Motor neuron (in vitro differentiated cells): Measurements from ENCODE around the gene KRTAP2-4. TPM values are rescaled to one million over a fixed set of nuclear protein-coding genes. Genes with fewer than 3 reads are reported as not detected.
"Not testable (repeated sequence)": the region's sequence is repeated elsewhere in the genome, so short reads cannot be mapped to it uniquely, and the experiment has no call there.

ENCODE experiments used
- ATAC-seq, 8 experiments: fragments of 200-7000 bp; cut with Tn5 transposase; replicated peaks in 6 of 8; 2 replicates each; pipeline ENCODE4 v1.8.0; 2021; ENCODE audit warnings: mild to moderate bottlenecking in 8 of 8, moderate library complexity in 8 of 8
- H3K27ac ChIP-seq, 2 donors: fragments of 250-450 bp; sonication (Bioruptor Pico); 2 replicates each; pipeline ENCODE4 v1.9.0; 2021; ENCODE audit warnings: antibody characterized with exemption in 2 of 2, mild to moderate bottlenecking in 2 of 2, moderate library complexity in 1 of 2
- H3K4me1 ChIP-seq, 2 donors: fragments of 250-450 bp; sonication (Bioruptor Pico); replicated peaks in 1 of 2; 2 replicates each; pipeline ENCODE4 v1.6.1; 2021; ENCODE audit warnings: antibody characterized with exemption in 2 of 2, mild to moderate bottlenecking in 2 of 2, moderate library complexity in 1 of 2
- H3K4me3 ChIP-seq, 5 donors: fragments of 250-450 bp; sonication (Bioruptor Pico); 2 replicates each; pipeline ENCODE4 v1.9.0; 2021; ENCODE audit warnings: antibody characterized with exemption in 5 of 5, mild to moderate bottlenecking in 5 of 5, moderate library complexity in 4 of 5
- WGBS, 10 experiments: fragments of 450-650 bp; shearing (Covaris generic); methylation state at CpG; one replicate each; pipeline ENCODE4 v1.0.0; 2022; 5-methylcytosine and 5-hydroxymethylcytosine counted together
- in situ Hi-C, 9 experiments: fragments of 400-800 bp; cut with MboI; loops; one replicate each; pipeline ENCODE4 v1.15.0; 2021; ENCODE audit warnings: low sequenced_read_pairs in 9 of 9, low pct_unique_long_range_greater_than_20kb in 2 of 9; ENCODE audit not compliant: unreplicated experiment in 9 of 9
- total RNA-seq, 8 experiments: library from RNA; unstranded; fragments of 300-600 nt; gene quantifications; 2 replicates each; pipeline versions ENCODE4 v1.2.3 to v1.2.4, GENCODE V29; 2022

The KRTAP2-4 gene
- total RNA-seq, 8 experiments from 2014 or later, result not detected

GRCh38 chr17:41040783-41041571 lies 24.7 kb downstream of the KRTAP2-4 start, which contains the start of gene KRTAP1-1:
Gene KRTAP1-1 (minus strand): TSS chr17:41041450. CDS start chr17:41041397, 53 bp downstream.
- in situ Hi-C loops, H3K4me3 ChIP-seq, ATAC-seq, H3K4me1 ChIP-seq, H3K27ac ChIP-seq: not testable (repeated sequence)
- 0 to 100% (median 53%) methylated on average over 1 to 10 of the region's 14 CpGs; no CpG with 5 or more reads in 1 of the 10 experiments for WGBS, 10 experiments

GRCh38 chr17:41037853-41038350 lies 27.8 kb downstream of the KRTAP2-4 start:
- Histone ChIP-seq H3K27ac (no peak overlapping the region), H3K4me3 (no peak overlapping the region), H3K4me1 (no peaks in the 10 kb centered on the region)
- WGBS, 10 experiments, result 38 to 100% (median 50%) methylated on average over 1 to 2 of the region's 2 CpGs; no CpG with 5 or more reads in 1 of the 10 experiments
- in situ Hi-C loops, result no loop called here
- ATAC-seq, result no peak

GRCh38 chr17:41034346-41034935 lies 31.2 kb downstream of the KRTAP2-4 start, which contains the start of gene KRTAP1-3:
Gene KRTAP1-3 (minus strand): TSS chr17:41034874. CDS start chr17:41034821, 53 bp downstream.
- ATAC-seq, in situ Hi-C loops, H3K27ac ChIP-seq, H3K4me3 ChIP-seq, H3K4me1 ChIP-seq: not testable (repeated sequence)
- WGBS, 10 experiments, result 70 to 100% (median 89%) methylated on average over 2 to 6 of the region's 10 CpGs; no CpG with 5 or more reads in 4 of the 10 experiments

- no peak for ATAC-seq
- in situ Hi-C loops, result no loop called here
- Histone ChIP-seq H3K27ac (no peak within 1 kb of the TSS), H3K4me1 (no peaks in the 10 kb centered on the region), H3K4me3 (no peak within 1 kb of the TSS)
- WGBS, 10 experiments, result 0 to 100% (median 68%) methylated on average over 1 to 3 of the region's 12 CpGs; no CpG with 5 or more reads in 2 of the 10 experiments
Observed at GRCh38 chr17:41029633-41030245, 35.9 kb downstream of the KRTAP2-4 start, which contains the start of gene KRTAP1-4. Gene KRTAP1-4 (minus strand): TSS chr17:41030195. CDS start chr17:41030078, 117 bp downstream.

- Histone ChIP-seq H3K4me3 (no peak within 1 kb of the TSS), H3K27ac (no peak within 1 kb of the TSS), H3K4me1 (no peaks in the 10 kb centered on the region)
- no peak for ATAC-seq
- in situ Hi-C loops, result no loop called here
- 0 to 83% (median 64%) methylated on average over 1 to 4 of the region's 9 CpGs for WGBS, 10 experiments
Observed at GRCh38 chr17:41026715-41027471, 38.8 kb downstream of the KRTAP2-4 start, which contains the start of gene KRTAP1-5. Gene KRTAP1-5 (minus strand): TSS chr17:41027208. CDS start chr17:41027155, 53 bp downstream.

GRCh38 chr17:41024697-41025096 lies 41.0 kb downstream of the KRTAP2-4 start:
- in situ Hi-C loops, result no loop called here
- no peak overlapping the region for H3K4me3 ChIP-seq
- 14 to 92% (median 62%) methylated on average over 1 to 3 of the region's 3 CpGs for WGBS, 10 experiments
- H3K27ac ChIP-seq, result no peak overlapping the region
- ATAC-seq, result no peak
- no peaks in the 10 kb centered on the region for H3K4me1 ChIP-seq

GRCh38 chr17:41020336-41020735 lies 45.3 kb downstream of the KRTAP2-4 start:
- H3K4me3 ChIP-seq, result no peak overlapping the region
- H3K27ac ChIP-seq, result no peak overlapping the region
- ATAC-seq, result no peak
- H3K4me1 ChIP-seq, result no peaks in the 10 kb centered on the region
- in situ Hi-C loops, result no loop called here

GRCh38 chr17:41019415-41019814 lies 46.3 kb downstream of the KRTAP2-4 start:
- in situ Hi-C loops, result no loop called here
- no peak for ATAC-seq
- no peaks in the 10 kb centered on the region for H3K4me1 ChIP-seq
- no peak overlapping the region for H3K27ac ChIP-seq
- H3K4me3 ChIP-seq, result no peak overlapping the region
- 86 to 100% (median 100%) methylated on average over 1 to 3 of the region's 3 CpGs; no CpG with 5 or more reads in 3 of the 10 experiments for WGBS, 10 experiments

GRCh38 chr17:41018541-41018940 lies 47.1 kb downstream of the KRTAP2-4 start:
- H3K4me1 ChIP-seq, result peaks cover 0 to 4% of the 10 kb centered on the region in 2 donors
- no peak overlapping the region for H3K4me3 ChIP-seq
- H3K27ac ChIP-seq, result no peak overlapping the region
- in situ Hi-C loops, result no loop called here
- 40 to 100% (median 81%) methylated on average over 1 to 3 of the region's 3 CpGs; no CpG with 5 or more reads in 3 of the 10 experiments for WGBS, 10 experiments
- no peak for ATAC-seq

- Histone ChIP-seq H3K4me1 (peaks cover 0 to 4% of the 10 kb centered on the region in 2 donors), H3K4me3 (no peak overlapping the region), H3K27ac (no peak overlapping the region)
- 29 to 88% (median 71%) methylated on average over 1 to 13 of the region's 13 CpGs; no CpG with 5 or more reads in 1 of the 10 experiments for WGBS, 10 experiments
- no peak for ATAC-seq
- in situ Hi-C loops, result no loop called here
Observed at GRCh38 chr17:41016578-41017215, 49.0 kb downstream of the KRTAP2-4 start.

GRCh38 chr17:41015454-41015853 lies 50.2 kb downstream of the KRTAP2-4 start:
- 52 to 86% (median 66%) methylated on average over 3 to 7 of the region's 7 CpGs; no CpG with 5 or more reads in 3 of the 10 experiments for WGBS, 10 experiments
- in situ Hi-C loops, result no loop called here
- ATAC-seq, result peak in 4 of 8 experiments; percentile 42 to 67 (median 50)
- Histone ChIP-seq H3K4me1 (peaks cover 0 to 4% of the 10 kb centered on the region in 2 donors), H3K27ac (no peak overlapping the region), H3K4me3 (no peak overlapping the region)
